NT2/D1 (cell line): Measurements from ENCODE around the gene AMN.

Experiments
- SUZ12 ChIP-seq: IDR thresholded peaks from 2 replicates; pipeline ENCODE4 v1.6.1; 2011; ENCODE audit not compliant: insufficient read length, insufficient read depth; ENCODE audit errors: extremely low read depth
- YY1 ChIP-seq: IDR thresholded peaks from 2 replicates; pipeline ENCODE4 v1.6.1; 2011; ENCODE audit not compliant: insufficient read length, insufficient read depth
- ZNF274 ChIP-seq: IDR thresholded peaks from 2 replicates; pipeline ENCODE4 v1.6.1; 2011; ENCODE audit warnings: mild to moderate bottlenecking, low read depth, low read length

GRCh38 chr14:102969901-102970300 lies 47.4 kb downstream of the AMN start:
- no peak for TF ChIP-seq ZNF274
- no peak for TF ChIP-seq SUZ12
- no peak for TF ChIP-seq YY1
